ENCODE results near the gene MRRF. TPM values are rescaled to one million over a fixed set of nuclear protein-coding genes. Genes with fewer than 3 reads are reported as not detected.
"Not testable (repeated sequence)": the region's sequence is repeated elsewhere in the genome, so short reads cannot be mapped to it uniquely, and the experiment has no call there.

Gene MRRF
- total and polyA plus RNA-seq, 2 donors (not counting 1 experiment from before 2014, with no cell fraction given): 36.8 to 37.3 TPM

DNA sequence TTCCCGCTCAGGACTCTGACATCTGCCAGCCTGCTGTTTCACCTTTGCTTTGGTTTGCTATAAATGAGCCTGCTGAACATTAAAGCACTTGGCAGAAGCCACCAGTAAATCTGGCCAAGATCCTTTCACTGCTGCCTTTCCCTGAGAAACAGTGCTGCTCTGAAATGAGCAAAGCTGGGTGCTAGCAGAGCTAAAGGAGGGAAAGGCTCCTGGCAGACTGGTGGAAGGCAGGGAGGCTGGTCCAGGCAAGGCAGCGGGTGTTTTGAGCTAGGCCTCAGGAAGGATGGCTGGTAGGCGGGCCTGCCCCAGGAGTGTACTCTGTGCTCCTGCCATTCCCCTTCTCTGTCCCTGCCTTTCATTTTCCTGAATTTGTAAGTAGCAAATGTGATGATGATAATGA, 53.6 kb downstream of the MRRF start:
- no peak for TF ChIP-seq EZH2 (IDR thresholded peaks at IDR 0.05; ENCODE audit: low read length, missing control alignments)
- TF ChIP-seq, protein P1, sequence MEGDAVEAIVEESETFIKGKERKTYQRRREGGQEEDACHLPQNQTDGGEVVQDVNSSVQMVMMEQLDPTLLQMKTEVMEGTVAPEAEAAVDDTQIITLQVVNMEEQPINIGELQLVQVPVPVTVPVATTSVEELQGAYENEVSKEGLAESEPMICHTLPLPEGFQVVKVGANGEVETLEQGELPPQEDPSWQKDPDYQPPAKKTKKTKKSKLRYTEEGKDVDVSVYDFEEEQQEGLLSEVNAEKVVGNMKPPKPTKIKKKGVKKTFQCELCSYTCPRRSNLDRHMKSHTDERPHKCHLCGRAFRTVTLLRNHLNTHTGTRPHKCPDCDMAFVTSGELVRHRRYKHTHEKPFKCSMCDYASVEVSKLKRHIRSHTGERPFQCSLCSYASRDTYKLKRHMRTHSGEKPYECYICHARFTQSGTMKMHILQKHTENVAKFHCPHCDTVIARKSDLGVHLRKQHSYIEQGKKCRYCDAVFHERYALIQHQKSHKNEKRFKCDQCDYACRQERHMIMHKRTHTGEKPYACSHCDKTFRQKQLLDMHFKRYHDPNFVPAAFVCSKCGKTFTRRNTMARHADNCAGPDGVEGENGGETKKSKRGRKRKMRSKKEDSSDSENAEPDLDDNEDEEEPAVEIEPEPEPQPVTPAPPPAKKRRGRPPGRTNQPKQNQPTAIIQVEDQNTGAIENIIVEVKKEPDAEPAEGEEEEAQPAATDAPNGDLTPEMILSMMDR (conservative IDR thresholded peaks at IDR 0.05 in 1 of 2, IDR thresholded peaks at IDR 0.05 in 1 of 2; ENCODE audit: low read depth in 1 of 2, low read length in 2 of 2): no peak
- peak; percentile 24 to 28 for DNase-seq (ENCODE audit: low read depth in 2 of 2)
- Histone ChIP-seq H3K9ac (ENCODE audit: insufficient read depth, low read length) (no peak overlapping the region), H3K79me2 (ENCODE audit: control insufficient read depth, insufficient read depth, low read length) (no peaks in the 10 kb centered on the region), H3K27me3 (ENCODE audit: control insufficient read depth, insufficient read depth, low read length) (no peaks in the 10 kb centered on the region), H3K4me3 (replicated peaks in 1 of 4; ENCODE audit: control extremely low read depth in 1 of 4, insufficient read depth in 1 of 4, low read depth in 3 of 4, low read length in 4 of 4) (no peak overlapping the region), H3K36me3 (ENCODE audit: control insufficient read depth, insufficient read depth, low read length) (peaks cover 2% of the 10 kb centered on the region), H3K27ac (ENCODE audit: insufficient read depth, low read length) (no peak overlapping the region), H3K9me3 (ENCODE audit: control insufficient read depth, insufficient read depth, low read depth, low read length) (no peaks in the 10 kb centered on the region), H3K4me1 (ENCODE audit: control insufficient read depth, extremely low read depth, insufficient read depth, low read length) (no peaks in the 10 kb centered on the region), H4K20me1 (ENCODE audit: control insufficient read depth, extremely low read depth, insufficient read depth, low read length) (no peaks in the 10 kb centered on the region), H3K4me2 (ENCODE audit: extremely low read depth, insufficient read depth, low read length) (no peak overlapping the region), H2AFZ (ENCODE audit: low read length) (no peak overlapping the region)

DNA sequence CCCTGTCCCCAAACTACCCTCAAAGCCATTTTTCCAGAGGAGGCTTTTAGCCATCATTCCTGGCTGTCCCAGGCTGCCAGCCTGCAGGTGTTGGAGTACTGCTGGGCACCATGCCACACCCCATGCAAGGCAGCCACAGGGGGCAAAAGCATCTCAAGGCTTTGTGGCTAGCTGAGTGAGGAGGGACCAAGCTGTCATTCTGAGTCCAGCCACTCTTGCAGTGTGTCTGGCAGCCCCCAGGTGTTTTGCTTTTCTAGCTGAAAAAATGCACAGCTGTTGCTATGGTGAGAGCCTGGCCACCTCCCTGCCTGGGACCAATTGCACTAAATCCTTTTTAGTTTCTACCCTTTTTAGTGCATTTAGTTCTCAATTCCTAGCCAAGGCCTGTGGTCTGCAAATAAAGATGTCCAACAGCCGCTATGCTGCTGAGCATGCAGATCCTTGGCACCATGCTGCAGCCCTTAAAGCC, 55.8 kb downstream of the MRRF start:
- no peaks in the 10 kb centered on the region for H3K27me3 ChIP-seq (ENCODE audit: control insufficient read depth, insufficient read depth, low read length)
- no peaks in the 10 kb centered on the region for H4K20me1 ChIP-seq (ENCODE audit: control insufficient read depth, extremely low read depth, insufficient read depth, low read length)
- H3K4me2 ChIP-seq (ENCODE audit: extremely low read depth, insufficient read depth, low read length): no peak overlapping the region
- no peak overlapping the region for H2AFZ ChIP-seq (ENCODE audit: low read length)
- H3K4me1 ChIP-seq (ENCODE audit: control insufficient read depth, extremely low read depth, insufficient read depth, low read length): peaks cover 5% of the 10 kb centered on the region
- H3K4me3 ChIP-seq (replicated peaks in 1 of 4; ENCODE audit: control extremely low read depth in 1 of 4, insufficient read depth in 1 of 4, low read depth in 3 of 4, low read length in 4 of 4): no peak overlapping the region
- no peak for DNase-seq (ENCODE audit: low read depth in 2 of 2)
- H3K36me3 ChIP-seq (ENCODE audit: control insufficient read depth, insufficient read depth, low read length): peaks cover 2% of the 10 kb centered on the region
- no peaks in the 10 kb centered on the region for H3K9me3 ChIP-seq (ENCODE audit: control insufficient read depth, insufficient read depth, low read depth, low read length)
- H3K79me2 ChIP-seq (ENCODE audit: control insufficient read depth, insufficient read depth, low read length): no peaks in the 10 kb centered on the region
- no peak for TF ChIP-seq EZH2 (IDR thresholded peaks at IDR 0.05; ENCODE audit: low read length, missing control alignments)
- TF ChIP-seq, protein P1 (conservative IDR thresholded peaks at IDR 0.05 in 1 of 2, IDR thresholded peaks at IDR 0.05 in 1 of 2; ENCODE audit: low read depth in 1 of 2, low read length in 2 of 2): no peak
- no peak overlapping the region for H3K9ac ChIP-seq (ENCODE audit: insufficient read depth, low read length)
- H3K27ac ChIP-seq (ENCODE audit: insufficient read depth, low read length): no peak overlapping the region

DNA sequence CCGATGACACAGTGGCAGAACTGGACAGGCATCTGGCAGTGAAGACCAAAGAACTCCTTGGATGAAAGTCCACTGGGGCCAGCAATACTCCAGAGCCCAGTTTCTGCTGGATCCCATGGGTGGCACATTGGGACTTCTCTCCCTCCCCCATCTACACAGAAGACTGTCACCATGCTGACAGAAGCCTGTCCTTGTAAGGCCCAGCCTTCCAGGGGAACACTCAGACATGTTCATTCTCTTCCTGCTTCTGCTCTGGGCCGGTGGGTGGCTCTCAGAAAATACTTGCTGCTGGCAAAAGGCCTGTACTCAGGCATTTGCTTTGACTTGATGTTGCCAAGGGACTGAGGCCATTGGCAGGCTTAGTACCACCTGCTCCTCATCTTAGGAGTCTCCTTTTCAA, 57.9 kb downstream of the MRRF start:
- no peak overlapping the region for H3K4me3 ChIP-seq (replicated peaks in 1 of 4; ENCODE audit: control extremely low read depth in 1 of 4, insufficient read depth in 1 of 4, low read depth in 3 of 4, low read length in 4 of 4)
- peaks cover 2% of the 10 kb centered on the region for H3K36me3 ChIP-seq (ENCODE audit: control insufficient read depth, insufficient read depth, low read length)
- H2AFZ ChIP-seq (ENCODE audit: low read length): no peak overlapping the region
- no peak overlapping the region for H3K9ac ChIP-seq (ENCODE audit: insufficient read depth, low read length)
- H3K27me3 ChIP-seq (ENCODE audit: control insufficient read depth, insufficient read depth, low read length): no peaks in the 10 kb centered on the region
- no peaks in the 10 kb centered on the region for H3K79me2 ChIP-seq (ENCODE audit: control insufficient read depth, insufficient read depth, low read length)
- H3K9me3 ChIP-seq (ENCODE audit: control insufficient read depth, insufficient read depth, low read depth, low read length): no peaks in the 10 kb centered on the region
- no peak overlapping the region for H3K4me2 ChIP-seq (ENCODE audit: extremely low read depth, insufficient read depth, low read length)
- no peak for DNase-seq (ENCODE audit: low read depth in 2 of 2)
- TF ChIP-seq, protein P1 (conservative IDR thresholded peaks at IDR 0.05 in 1 of 2, IDR thresholded peaks at IDR 0.05 in 1 of 2; ENCODE audit: low read depth in 1 of 2, low read length in 2 of 2): no peak
- TF ChIP-seq EZH2 (IDR thresholded peaks at IDR 0.05; ENCODE audit: low read length, missing control alignments): no peak
- peaks cover 5% of the 10 kb centered on the region for H3K4me1 ChIP-seq (ENCODE audit: control insufficient read depth, extremely low read depth, insufficient read depth, low read length)
- no peak overlapping the region for H3K27ac ChIP-seq (ENCODE audit: insufficient read depth, low read length)
- no peaks in the 10 kb centered on the region for H4K20me1 ChIP-seq (ENCODE audit: control insufficient read depth, extremely low read depth, insufficient read depth, low read length)

DNA sequence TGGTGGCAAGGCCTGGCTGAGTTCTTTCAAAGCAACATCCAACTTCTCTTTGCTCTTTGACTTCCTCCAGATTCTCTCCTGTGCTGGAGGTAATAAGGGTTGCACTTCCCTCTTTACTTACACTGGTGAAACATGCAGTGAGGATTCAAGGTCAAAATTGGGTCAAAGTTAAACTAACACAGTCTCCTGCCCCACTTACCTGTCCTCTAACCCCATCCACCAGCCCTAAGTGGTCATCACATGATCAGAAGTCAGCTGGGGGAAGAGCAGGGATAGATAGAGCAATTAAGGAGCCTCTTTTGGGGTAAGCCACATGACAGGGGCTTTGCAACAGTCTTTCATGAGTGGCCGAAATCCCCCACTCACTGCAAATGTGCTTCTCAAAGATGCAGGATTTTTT, 60.0 kb downstream of the MRRF start:
- H3K27ac ChIP-seq (ENCODE audit: insufficient read depth, low read length); H3K9me3 ChIP-seq (ENCODE audit: control insufficient read depth, insufficient read depth, low read depth, low read length); H3K79me2 ChIP-seq (ENCODE audit: control insufficient read depth, insufficient read depth, low read length); H3K4me1 ChIP-seq (ENCODE audit: control insufficient read depth, extremely low read depth, insufficient read depth, low read length); H3K4me3 ChIP-seq (replicated peaks in 1 of 4; ENCODE audit: control extremely low read depth in 1 of 4, insufficient read depth in 1 of 4, low read depth in 3 of 4, low read length in 4 of 4); DNase-seq (ENCODE audit: low read depth in 2 of 2); H3K9ac ChIP-seq (ENCODE audit: insufficient read depth, low read length); H3K27me3 ChIP-seq (ENCODE audit: control insufficient read depth, insufficient read depth, low read length); H2AFZ ChIP-seq (ENCODE audit: low read length); H3K36me3 ChIP-seq (ENCODE audit: control insufficient read depth, insufficient read depth, low read length); H4K20me1 ChIP-seq (ENCODE audit: control insufficient read depth, extremely low read depth, insufficient read depth, low read length): not testable (repeated sequence)
- H3K4me2 ChIP-seq (ENCODE audit: extremely low read depth, insufficient read depth, low read length): peak overlapping the region; percentile 1

Measured in fibroblast of lung (primary cell).